HG02588 (cell line): Measurements from ENCODE around the gene VPS33B.

Source experiments
- ATAC-seq: cut with Tn5 transposase; IDR thresholded peaks from one replicate; pipeline ENCODE4 v1.9.1; 2021; ENCODE audit warnings: mild to moderate bottlenecking, moderate library complexity; ENCODE audit not compliant: unreplicated experiment

VPS33B gene

DNA sequence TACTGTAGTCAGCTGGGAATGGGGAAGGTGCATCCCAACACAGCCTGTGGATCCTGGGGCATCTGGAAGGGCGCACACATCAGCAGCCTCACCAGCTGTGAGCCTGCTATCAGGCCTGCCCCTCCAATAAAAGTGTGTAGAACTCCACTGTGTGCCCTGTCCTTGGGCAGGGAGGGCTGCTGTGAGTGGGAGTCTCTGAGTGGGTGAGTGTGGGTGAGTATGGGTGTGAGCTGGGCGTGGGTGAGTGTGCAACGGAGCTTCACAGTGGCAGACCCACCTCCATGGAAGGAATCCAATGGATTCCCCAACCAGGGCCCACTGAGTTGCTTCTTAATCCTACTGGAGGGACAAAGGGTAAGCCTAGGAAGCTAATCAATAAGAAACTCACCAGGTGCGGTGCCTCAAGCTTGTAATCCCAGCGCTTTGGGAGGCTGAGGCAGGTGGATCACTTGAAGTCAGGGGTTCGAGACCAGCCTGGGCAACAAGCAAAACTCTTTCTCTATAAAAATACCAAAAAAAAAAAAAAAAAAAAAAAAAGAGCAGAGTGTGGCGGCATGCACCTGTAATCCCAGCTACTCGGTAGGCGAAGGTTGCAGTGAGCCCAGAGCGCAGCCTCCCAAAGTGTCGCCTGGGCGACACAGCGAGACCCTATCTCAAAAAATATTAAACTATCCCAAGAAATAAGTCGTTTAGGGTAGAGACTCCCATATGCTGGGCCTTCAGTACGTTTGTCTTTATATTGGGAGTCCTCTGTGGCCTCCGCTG lies 68.3 kb downstream of the VPS33B start:
- no peak for ATAC-seq

- ATAC-seq = no peak
These were observed 69.3 kb downstream of the VPS33B start for GRCh38 chr15:90952901-90953677.

GRCh38 chr15:90950676-90951075 lies 71.7 kb downstream of the VPS33B start:
- ATAC-seq = no peak

GRCh38 chr15:90949979-90950675 lies 72.3 kb downstream of the VPS33B start:
- no peak for ATAC-seq
